ENCODE data around the gene BLID. TPM values are rescaled to one million over a fixed set of nuclear protein-coding genes. Genes with fewer than 3 reads are reported as not detected.

Gene BLID
- total RNA-seq, 1 experiment from 2014 or later, result 0.41 TPM

DNA sequence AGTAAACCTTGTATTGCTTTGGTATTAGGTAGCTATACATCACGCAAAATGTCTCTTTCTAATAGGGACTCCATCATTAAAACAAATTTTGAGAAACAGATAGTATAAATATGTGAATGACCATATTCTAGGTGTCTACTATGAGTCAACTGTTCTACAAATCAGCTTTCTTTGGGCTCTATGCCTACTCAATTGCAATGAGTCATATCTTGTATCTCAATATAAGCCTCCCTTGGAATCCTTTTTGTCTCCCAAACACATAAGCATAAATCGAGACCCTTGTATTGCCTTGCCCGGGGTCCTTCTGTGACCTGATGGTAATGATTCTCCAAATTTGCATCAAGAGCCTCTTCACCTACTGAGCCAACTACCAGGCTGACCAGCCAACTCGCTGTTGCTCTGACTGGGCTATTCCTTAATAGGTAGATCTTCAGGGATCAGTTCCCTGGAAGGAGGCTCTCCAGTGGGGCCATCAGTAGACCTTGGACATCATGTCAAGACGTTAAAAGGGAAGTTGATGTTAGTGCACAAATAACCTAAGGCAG, 22.2 kb downstream of the BLID start:
- intact Hi-C loops (cut with micrococcal nuclease; ENCODE audit: unreplicated experiment), result no loop called here
- in situ Hi-C loops (cut with HindIII; ENCODE audit: low pct_unique_long_range_greater_than_20kb, low sequenced_read_pairs), result no loop called here
- ChIA-PET CTCF (no interaction called here), POLR2A (no interaction called here)
- H3K27ac ChIP-seq (ENCODE audit: low read length), result no peak overlapping the region
- ATAC-seq, result no peak
- TF ChIP-seq, protein P1, sequence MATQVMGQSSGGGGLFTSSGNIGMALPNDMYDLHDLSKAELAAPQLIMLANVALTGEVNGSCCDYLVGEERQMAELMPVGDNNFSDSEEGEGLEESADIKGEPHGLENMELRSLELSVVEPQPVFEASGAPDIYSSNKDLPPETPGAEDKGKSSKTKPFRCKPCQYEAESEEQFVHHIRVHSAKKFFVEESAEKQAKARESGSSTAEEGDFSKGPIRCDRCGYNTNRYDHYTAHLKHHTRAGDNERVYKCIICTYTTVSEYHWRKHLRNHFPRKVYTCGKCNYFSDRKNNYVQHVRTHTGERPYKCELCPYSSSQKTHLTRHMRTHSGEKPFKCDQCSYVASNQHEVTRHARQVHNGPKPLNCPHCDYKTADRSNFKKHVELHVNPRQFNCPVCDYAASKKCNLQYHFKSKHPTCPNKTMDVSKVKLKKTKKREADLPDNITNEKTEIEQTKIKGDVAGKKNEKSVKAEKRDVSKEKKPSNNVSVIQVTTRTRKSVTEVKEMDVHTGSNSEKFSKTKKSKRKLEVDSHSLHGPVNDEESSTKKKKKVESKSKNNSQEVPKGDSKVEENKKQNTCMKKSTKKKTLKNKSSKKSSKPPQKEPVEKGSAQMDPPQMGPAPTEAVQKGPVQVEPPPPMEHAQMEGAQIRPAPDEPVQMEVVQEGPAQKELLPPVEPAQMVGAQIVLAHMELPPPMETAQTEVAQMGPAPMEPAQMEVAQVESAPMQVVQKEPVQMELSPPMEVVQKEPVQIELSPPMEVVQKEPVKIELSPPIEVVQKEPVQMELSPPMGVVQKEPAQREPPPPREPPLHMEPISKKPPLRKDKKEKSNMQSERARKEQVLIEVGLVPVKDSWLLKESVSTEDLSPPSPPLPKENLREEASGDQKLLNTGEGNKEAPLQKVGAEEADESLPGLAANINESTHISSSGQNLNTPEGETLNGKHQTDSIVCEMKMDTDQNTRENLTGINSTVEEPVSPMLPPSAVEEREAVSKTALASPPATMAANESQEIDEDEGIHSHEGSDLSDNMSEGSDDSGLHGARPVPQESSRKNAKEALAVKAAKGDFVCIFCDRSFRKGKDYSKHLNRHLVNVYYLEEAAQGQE (IDR thresholded peaks at IDR 0.05; ENCODE audit: insufficient read depth in 1 of 2, low read depth in 2 of 2, low read length in 1 of 2), result no peak
- TF ChIP-seq POLR2AphosphoS5 (IDR thresholded peaks at IDR 0.05; ENCODE audit: low read depth, low read length) (no peak), TCF7L2 (IDR thresholded peaks at IDR 0.05; ENCODE audit: low read depth, low read length) (no peak), SIN3A (IDR thresholded peaks at IDR 0.05; ENCODE audit: borderline replicate concordance, insufficient read depth, low read depth, low read length) (no peak)
- TF ChIP-seq, protein P2, sequence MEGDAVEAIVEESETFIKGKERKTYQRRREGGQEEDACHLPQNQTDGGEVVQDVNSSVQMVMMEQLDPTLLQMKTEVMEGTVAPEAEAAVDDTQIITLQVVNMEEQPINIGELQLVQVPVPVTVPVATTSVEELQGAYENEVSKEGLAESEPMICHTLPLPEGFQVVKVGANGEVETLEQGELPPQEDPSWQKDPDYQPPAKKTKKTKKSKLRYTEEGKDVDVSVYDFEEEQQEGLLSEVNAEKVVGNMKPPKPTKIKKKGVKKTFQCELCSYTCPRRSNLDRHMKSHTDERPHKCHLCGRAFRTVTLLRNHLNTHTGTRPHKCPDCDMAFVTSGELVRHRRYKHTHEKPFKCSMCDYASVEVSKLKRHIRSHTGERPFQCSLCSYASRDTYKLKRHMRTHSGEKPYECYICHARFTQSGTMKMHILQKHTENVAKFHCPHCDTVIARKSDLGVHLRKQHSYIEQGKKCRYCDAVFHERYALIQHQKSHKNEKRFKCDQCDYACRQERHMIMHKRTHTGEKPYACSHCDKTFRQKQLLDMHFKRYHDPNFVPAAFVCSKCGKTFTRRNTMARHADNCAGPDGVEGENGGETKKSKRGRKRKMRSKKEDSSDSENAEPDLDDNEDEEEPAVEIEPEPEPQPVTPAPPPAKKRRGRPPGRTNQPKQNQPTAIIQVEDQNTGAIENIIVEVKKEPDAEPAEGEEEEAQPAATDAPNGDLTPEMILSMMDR (IDR thresholded peaks at IDR 0.05), result no peak
- H3K36me3 ChIP-seq (ENCODE audit: control insufficient read depth, insufficient read depth, low read length), result no peaks in the 10 kb centered on the region
- no peaks in the 10 kb centered on the region; the same call in 1 of the 2 replicates for H3K4me1 ChIP-seq (ENCODE audit: control insufficient read depth, insufficient read depth, low read length)
- DNase-seq (ENCODE audit: low read depth, low spot score), result no peak
- no peaks in the 10 kb centered on the region for H3K9me3 ChIP-seq (ENCODE audit: control insufficient read depth, insufficient read depth, low read depth, low read length)
- no peak overlapping the region for H3K4me3 ChIP-seq (ENCODE audit: low read depth in 2 of 2, low read length in 2 of 2)
- BruUV-seq (replicated peaks), result no TSS peak
- no peaks in the 10 kb centered on the region for H3K27me3 ChIP-seq (ENCODE audit: control insufficient read depth, insufficient read depth, low read length)

DNA sequence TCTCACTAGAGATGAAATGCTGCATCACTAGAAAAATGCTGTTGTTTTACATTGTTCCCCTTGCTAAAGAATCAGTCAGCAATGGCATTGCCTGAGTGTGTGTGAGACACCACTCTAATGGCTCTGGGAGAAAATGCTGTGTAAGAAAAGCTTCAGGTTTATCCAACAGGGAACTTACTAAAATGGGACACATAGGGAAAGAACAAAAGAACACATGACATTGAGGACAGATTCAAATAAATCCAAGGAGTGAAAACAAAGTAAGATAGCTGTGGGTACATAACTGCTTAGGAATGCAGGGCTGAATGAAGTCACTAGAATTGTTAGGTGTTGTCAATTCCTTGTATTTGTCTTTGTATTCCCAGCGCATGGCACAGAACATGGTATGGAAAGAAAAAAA, 24.2 kb downstream of the BLID start:
- intact Hi-C loops (cut with micrococcal nuclease; ENCODE audit: unreplicated experiment) (no loop called here), in situ Hi-C loops (cut with HindIII; ENCODE audit: low pct_unique_long_range_greater_than_20kb, low sequenced_read_pairs) (no loop called here)
- ChIA-PET CTCF (no interaction called here), POLR2A (interaction anchor here (0.9 kb wide), 1 partner anchor 9 kb away, joined by 3 read pairs; no protein-coding TSS in a partner anchor)
- Histone ChIP-seq H3K4me1 (ENCODE audit: control insufficient read depth, insufficient read depth, low read length) (no peaks in the 10 kb centered on the region; the same call in 1 of the 2 replicates), H3K36me3 (ENCODE audit: control insufficient read depth, insufficient read depth, low read length) (no peaks in the 10 kb centered on the region), H3K27me3 (ENCODE audit: control insufficient read depth, insufficient read depth, low read length) (no peaks in the 10 kb centered on the region), H3K9me3 (ENCODE audit: control insufficient read depth, insufficient read depth, low read depth, low read length) (no peaks in the 10 kb centered on the region), H3K4me3 (ENCODE audit: low read depth in 2 of 2, low read length in 2 of 2) (no peak overlapping the region), H3K27ac (ENCODE audit: low read length) (no peak overlapping the region)
- ATAC-seq (no peak), DNase-seq (ENCODE audit: low read depth, low spot score) (no peak)
- no TSS peak for BruUV-seq (replicated peaks)
- TF ChIP-seq TCF7L2 (IDR thresholded peaks at IDR 0.05; ENCODE audit: low read depth, low read length), result no peak
- TF ChIP-seq POLR2AphosphoS5 (IDR thresholded peaks at IDR 0.05; ENCODE audit: low read depth, low read length), result no peak
- no peak for TF ChIP-seq SIN3A (IDR thresholded peaks at IDR 0.05; ENCODE audit: borderline replicate concordance, insufficient read depth, low read depth, low read length)
- TF ChIP-seq, protein P1 (IDR thresholded peaks at IDR 0.05; ENCODE audit: insufficient read depth in 1 of 2, low read depth in 2 of 2, low read length in 1 of 2), result no peak
- TF ChIP-seq, protein P2 (IDR thresholded peaks at IDR 0.05), result no peak

Data from Panc1 (cell line).